Hematopoietic multipotent progenitor cell (in vitro differentiated cells): ENCODE results near the gene CNTD1. TPM values are rescaled to one million over a fixed set of nuclear protein-coding genes. Genes with fewer than 3 reads are reported as not detected.

ENCODE experiments used
- small RNA-seq: library from RNA; depleted of rRNA; stranded (forward); fragments of <200 nt; gene quantifications from one replicate; pipeline ENCODE3, GENCODE V24; 2012
- total RNA-seq: library from RNA; depleted of rRNA; stranded (reverse); fragments of >200 nt; gene quantifications from one replicate; pipeline ENCODE4 v1.2.3, GENCODE V29; 2012

The CNTD1 gene
- total RNA-seq, 1 donor, result under 0.01 TPM

Small RNA genes within 50 kb of the gene (small RNA-seq; reads per million reads assigned to genes)
- gene HMGN2P15 (not detected), gene MIR6781 (not detected)

Other genes starting within 250 kb of the CNTD1 start
- gene HSD17B1, start 245.9 kb upstream of the CNTD1 start, total RNA-seq, result 1.3 TPM
- gene COASY, start 236.7 kb upstream of the CNTD1 start, total RNA-seq, result 31.2 TPM
- gene MLX, start 231.8 kb upstream of the CNTD1 start, total RNA-seq, result 24.2 TPM
- 1.3 TPM for gene PSMC3IP, start 221.1 kb upstream of the CNTD1 start, total RNA-seq
- gene RETREG3, start 189.5 kb upstream of the CNTD1 start, total RNA-seq, result 72.2 TPM
- gene TUBG1, start 189.2 kb upstream of the CNTD1 start, total RNA-seq, result 25.3 TPM
- 5.4 TPM for gene TUBG2, start 139.6 kb upstream of the CNTD1 start, total RNA-seq
- gene PLEKHH3, start 121.9 kb upstream of the CNTD1 start, total RNA-seq, result 0.27 TPM
- 1.1 TPM for gene CCR10, start 117.0 kb upstream of the CNTD1 start, total RNA-seq
- gene CNTNAP1, start 116.3 kb upstream of the CNTD1 start, total RNA-seq, result 0.81 TPM
- 35.8 TPM for gene EZH1, start 53.8 kb upstream of the CNTD1 start, total RNA-seq
- gene RAMP2, start 37.6 kb upstream of the CNTD1 start, total RNA-seq, result 0.27 TPM
- gene VPS25, start 25.4 kb upstream of the CNTD1 start, total RNA-seq, result 45.5 TPM
- under 0.01 TPM for gene WNK4, start 18.3 kb upstream of the CNTD1 start, total RNA-seq
- gene COA3, start 157 bp upstream of the CNTD1 start, total RNA-seq, result 56.6 TPM
- 67.9 TPM for gene BECN1, start 25.4 kb downstream of the CNTD1 start, total RNA-seq
- gene PSME3, start 34.5 kb downstream of the CNTD1 start, total RNA-seq, result 39.0 TPM
- gene AOC2, start 45.7 kb downstream of the CNTD1 start, total RNA-seq, result 1.3 TPM
- gene AOC3, start 52.3 kb downstream of the CNTD1 start, total RNA-seq, result 0.27 TPM
- not detected for gene G6PC1, start 101.9 kb downstream of the CNTD1 start, total RNA-seq
- gene AARSD1, start 165.6 kb downstream of the CNTD1 start, total RNA-seq, result 15.9 TPM
- 3.0 TPM for gene PTGES3L, start 181.2 kb downstream of the CNTD1 start, total RNA-seq
- gene RUNDC1, start 181.7 kb downstream of the CNTD1 start, total RNA-seq, result 12.7 TPM
- 2,332 TPM for gene RPL27, start 199.6 kb downstream of the CNTD1 start, total RNA-seq
- 47.9 TPM for gene IFI35, start 207.9 kb downstream of the CNTD1 start, total RNA-seq
- gene VAT1, start 223.5 kb downstream of the CNTD1 start, total RNA-seq, result 116 TPM
- 0.27 TPM for gene RND2, start 226.4 kb downstream of the CNTD1 start, total RNA-seq